HG02973 (cell line): ENCODE measurements around the gene CEP68.

Experiments used
- ATAC-seq: cut with Tn5 transposase; IDR thresholded peaks from one replicate; pipeline ENCODE4 v1.9.1; 2021; ENCODE audit warnings: moderate library complexity; ENCODE audit not compliant: unreplicated experiment

The CEP68 gene

GRCh38 chr2:65057391-65058052 lies 1.3 kb downstream of the CEP68 start:
- ATAC-seq: no peak

GRCh38 chr2:65059071-65059470 lies 2.9 kb downstream of the CEP68 start:
- no peak for ATAC-seq

DNA sequence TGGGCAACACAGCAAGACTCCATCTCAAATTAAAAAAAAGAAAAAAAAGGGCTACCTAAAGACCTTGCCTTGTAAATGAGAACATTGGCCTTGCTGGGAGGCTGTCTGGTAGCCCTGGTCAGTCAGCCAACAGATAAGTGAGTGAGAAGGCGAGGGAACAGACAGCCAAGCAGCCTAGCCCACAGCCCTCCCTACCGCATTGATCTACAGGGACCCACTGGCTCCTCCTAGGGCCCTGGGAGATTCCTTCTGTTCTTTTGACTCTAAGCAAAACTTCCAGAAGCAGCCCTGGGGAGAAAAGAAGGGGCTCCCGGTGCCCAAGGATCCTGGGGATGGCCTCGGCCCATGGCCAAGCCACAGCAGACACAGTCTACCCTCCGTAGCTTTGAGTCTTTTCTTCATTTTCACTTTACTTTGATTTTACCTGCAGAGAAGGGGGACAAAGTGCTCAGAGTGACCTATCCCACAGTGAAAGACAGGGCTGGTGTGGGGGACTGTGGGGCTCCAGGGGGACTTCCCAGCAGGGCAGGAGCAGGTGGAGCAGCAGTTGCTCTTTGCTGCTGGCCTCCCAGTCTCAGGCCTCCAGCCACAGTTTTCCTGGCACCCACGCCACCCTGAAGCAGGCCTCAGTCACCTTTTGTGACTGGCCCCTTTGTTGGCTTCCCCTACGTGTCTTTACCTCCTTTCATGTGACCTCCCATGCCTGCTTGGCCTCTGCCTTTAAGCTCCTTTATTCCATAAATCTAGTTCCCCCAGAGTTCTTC lies 5.1 kb downstream of the CEP68 start:
- no peak for ATAC-seq

DNA sequence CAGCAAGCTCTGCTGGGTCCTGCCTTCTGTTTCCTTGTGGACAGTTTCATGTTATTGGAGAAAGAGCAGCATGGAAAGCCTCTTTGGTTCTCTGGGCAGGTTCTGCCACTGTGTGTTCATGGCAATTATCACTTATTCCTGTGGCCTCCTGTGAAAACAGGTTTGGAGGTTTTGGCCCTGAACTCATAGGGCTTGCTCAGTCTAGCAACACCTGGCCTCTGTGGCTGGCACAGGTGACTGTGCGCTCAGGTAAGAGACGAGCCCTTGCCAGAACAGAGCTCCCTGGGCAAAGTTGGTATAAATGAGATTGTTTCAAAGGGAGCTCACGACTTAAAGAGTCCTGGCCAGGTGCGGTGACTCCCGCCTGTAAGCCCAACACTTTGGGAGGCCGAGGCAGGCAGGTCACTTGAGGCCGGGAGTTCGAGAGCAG lies 5.7 kb downstream of the CEP68 start:
- ATAC-seq: no peak

- ATAC-seq: no peak
Observed at GRCh38 chr2:65062843-65063825, 6.9 kb downstream of the CEP68 start.

- peak; percentile 74 for ATAC-seq
Observed at GRCh38 chr2:65064728-65065552, 8.7 kb downstream of the CEP68 start.

DNA sequence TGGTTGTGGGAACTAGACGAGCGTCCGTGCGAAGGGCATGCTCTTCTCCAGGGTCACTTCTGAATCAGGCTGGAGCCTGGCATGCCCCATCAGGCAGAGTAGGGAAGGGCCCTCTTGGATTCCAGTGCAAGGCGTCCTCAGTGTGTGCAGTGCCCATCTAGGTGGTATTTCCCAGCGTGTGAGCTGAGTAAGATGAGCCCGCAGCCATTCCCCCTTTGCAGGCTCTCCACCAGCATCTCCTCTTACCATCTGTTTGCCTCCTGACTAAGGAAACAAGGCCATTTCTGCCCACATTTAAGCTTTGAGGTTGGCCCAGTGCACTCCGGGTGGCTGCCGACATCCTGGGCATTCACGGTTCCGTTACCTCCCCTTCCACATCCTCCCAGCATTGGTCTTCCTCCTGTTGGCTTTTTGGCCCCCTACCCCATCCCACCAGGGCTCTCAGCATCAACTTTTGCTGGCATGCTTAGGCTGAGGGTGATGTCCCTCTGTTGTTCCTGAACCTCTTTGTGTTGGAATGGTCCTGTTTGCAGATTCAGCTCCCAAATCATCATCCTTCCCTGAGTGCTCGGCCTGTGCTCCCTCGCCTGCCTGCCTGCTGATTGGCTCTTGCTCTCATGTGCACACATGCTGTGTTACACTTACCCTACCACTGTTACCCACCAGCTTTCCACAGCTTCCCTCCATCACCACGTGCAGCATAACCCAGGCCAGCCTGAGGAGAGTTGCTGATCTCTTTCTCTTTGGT lies 11.8 kb downstream of the CEP68 start:
- ATAC-seq: no peak

GRCh38 chr2:65069439-65069824 lies 13.2 kb downstream of the CEP68 start:
- no peak for ATAC-seq

DNA sequence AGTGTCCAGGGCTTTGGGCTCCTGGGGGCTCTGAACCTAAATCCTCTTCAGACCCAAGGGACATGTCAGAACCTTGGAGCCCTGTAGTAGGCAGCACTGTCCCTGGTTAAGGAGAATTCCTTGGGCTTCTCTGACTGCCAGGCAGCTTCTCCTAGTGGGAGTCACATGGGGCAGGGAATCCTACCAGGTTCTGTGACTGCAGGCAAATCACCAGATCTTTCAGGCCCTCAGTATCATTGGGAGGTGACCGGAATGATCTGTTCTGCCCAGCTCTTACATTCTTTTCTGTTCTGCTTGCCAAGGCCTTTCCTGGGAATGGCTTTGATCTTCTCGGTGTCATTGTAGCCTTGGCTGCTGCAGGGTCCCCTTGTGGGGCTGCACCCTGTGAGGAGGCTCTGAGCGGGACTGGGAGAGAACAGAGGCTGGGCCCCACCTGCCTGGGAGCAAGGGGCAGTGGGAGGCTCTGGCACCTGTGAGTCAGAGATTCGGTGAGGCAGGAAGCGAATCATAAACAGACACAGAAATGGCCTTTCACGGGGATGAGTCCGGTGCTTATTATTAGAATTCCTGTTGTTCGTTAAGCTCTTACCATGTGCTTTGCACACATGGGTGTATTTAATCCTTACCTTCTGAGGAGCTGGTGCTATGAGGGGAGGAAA lies 14.1 kb downstream of the CEP68 start:
- no peak for ATAC-seq

GRCh38 chr2:65070856-65071255 lies 14.6 kb downstream of the CEP68 start:
- no peak for ATAC-seq

DNA sequence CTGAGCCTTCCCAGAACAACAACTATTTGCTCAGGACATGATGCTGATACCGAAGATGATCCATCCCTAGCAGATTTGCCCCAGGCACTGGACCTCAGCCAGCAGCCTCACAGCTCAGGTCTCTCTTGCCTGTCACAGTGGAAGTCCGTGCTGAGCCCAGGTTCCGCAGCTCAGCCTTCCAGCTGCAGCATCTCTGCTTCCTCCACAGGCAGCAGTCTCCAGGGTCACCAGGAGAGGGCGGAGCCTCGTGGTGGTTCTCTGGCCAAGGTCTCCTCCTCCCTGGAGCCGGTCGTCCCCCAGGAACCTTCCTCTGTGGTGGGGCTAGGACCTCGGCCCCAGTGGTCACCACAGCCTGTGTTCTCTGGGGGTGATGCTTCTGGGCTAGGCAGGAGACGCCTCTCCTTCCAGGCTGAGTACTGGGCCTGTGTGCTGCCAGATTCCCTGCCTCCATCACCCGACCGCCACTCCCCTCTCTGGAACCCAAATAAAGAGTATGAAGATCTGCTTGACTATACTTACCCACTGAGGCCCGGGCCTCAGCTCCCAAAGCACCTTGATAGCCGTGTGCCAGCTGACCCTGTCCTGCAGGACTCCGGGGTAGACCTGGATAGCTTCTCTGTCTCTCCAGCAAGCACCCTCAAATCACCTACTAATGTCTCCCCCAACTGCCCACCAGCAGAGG lies 15.4 kb downstream of the CEP68 start:
- ATAC-seq: no peak

GRCh38 chr2:65072181-65072970 lies 16.2 kb downstream of the CEP68 start:
- ATAC-seq: peak; percentile 43

DNA sequence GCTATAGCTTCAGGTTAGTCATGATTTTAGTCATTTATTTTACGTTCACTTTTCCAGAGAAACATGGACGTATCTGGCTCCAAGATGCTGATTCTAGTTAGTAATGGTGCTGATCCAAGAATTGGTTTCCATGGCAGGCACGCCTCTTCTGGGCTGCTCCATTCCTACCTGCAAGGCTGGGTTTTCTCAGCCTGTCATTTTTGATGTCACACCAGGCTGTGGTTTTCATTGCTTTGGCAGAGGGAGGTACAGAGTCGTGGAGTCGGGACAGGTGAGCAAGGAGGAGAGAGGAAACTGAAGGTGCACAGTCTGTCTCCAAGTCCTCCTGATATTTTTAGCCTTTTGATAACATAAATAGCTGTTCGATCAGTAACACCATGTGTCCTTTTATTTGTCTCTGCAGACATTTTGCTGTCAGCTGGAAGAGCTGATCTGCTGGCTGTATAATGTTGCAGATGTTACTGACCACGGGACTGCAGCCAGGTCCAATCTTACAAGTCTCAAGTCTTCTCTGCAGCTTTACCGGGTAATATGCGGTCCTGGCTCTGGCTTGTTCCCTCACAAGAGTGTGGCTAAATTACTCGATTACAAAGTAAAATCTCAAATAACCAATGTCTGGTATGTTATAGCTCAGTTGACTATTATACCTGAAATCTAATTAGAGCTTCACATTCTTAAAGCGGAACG lies 17.8 kb downstream of the CEP68 start:
- ATAC-seq: no peak

- ATAC-seq: no peak
Observed at GRCh38 chr2:65075176-65075575, 19.0 kb downstream of the CEP68 start.

DNA sequence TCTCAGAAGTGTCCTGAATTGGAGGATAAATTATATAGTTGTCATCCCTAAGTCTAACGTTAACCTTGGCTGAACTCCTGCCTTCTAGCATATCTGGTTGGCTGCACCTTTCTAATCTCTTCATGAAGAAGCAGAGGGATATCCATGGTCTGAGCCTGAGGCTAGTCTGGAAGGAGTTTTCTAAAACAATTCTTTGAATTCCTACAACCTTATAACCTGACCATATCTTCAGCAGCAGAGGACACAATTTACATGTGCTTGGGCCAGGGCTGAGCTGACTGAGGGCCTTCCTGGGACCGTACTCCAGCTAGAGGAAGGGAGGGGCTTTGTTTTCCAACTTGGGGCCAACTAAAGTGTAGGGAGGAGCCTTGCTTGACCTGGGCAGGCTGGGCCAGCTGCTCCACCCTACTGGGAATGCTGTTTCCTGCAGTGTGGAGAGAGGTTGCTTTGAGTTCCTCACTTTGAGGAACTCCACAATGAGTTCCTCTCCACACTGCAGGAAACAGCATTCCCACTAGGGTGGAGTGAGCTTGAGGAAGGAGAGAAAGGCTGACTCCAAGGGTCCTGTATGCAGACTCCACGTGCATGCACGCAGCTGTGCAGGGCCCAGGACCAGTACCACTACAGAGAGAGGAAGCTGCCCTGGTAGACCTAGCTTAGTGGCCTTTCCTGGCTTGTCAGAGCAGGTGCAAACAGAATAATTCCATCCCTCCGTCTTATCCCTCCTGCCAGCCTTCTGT lies 19.6 kb downstream of the CEP68 start:
- ATAC-seq: no peak

DNA sequence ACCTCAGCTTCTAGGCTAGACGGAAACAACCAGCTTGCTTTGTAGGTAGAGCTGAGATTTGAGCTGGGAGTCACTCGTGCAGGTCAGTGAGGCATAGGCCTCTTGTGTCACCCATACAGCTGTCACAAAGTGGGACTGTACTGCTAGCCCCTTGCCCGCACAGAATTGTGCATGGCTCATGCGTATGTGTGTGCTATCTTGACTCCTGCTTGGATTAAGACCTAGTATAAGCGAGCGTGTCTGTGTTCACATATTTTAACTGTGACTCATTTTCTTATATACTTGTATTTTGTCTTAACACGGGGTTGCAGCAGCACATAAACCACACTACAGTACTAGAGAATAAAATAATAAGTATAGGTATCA lies 20.1 kb downstream of the CEP68 start:
- no peak for ATAC-seq

DNA sequence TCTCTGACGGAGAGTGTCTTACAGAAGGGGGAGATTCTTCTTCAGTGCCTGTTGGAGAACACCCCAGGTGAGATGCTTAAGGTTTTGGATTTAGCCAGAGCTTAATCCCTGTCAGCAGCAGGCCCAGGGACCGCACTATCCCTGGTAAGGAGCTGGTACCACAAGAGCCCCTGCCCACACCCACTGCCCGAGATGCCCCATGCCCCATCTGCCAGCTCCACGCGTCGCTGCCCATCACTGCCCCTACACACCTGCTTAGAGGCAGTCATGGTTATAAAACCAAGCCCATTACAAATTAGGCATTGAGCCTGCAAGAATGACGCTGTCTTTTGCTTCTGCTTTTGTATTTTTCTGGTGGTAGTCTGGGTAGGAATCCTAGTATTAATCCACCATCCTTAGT lies 21.7 kb downstream of the CEP68 start:
- ATAC-seq: no peak
